Glomerular visceral epithelial cell (primary cell): ENCODE data around the gene BIN1.

Experiments used
- DNase-seq: peaks from one replicate; pipeline ENCODE4 v3.0.0-alpha.2; 2016; ENCODE audit errors: extremely low spot score

Gene BIN1

GRCh38 chr2:127106991-127107621, at the start of gene BIN1:
Gene BIN1 (minus strand): TSS chr2:127107154. CDS start chr2:127106943, 211 bp downstream.
- peak; percentile 94 for DNase-seq

- DNase-seq: peak; percentile 56
These were observed 49.0 kb upstream of the BIN1 start for GRCh38 chr2:127155947-127156346.

GRCh38 chr2:127155028-127155581, 48.2 kb upstream of the BIN1 start:
- no peak for DNase-seq

- no peak for DNase-seq
These were observed 47.4 kb upstream of the BIN1 start for GRCh38 chr2:127154396-127154795.

- peak; percentile 99 for DNase-seq
These were observed 46.8 kb upstream of the BIN1 start for GRCh38 chr2:127153691-127154158.

GRCh38 chr2:127150996-127151395, 44.0 kb upstream of the BIN1 start:
- DNase-seq: no peak

- peak; percentile 85 for DNase-seq
These were observed 42.4 kb upstream of the BIN1 start for GRCh38 chr2:127149384-127149783.

- DNase-seq: no peak
These were observed 40.0 kb upstream of the BIN1 start for GRCh38 chr2:127146820-127147502.

GRCh38 chr2:127146071-127146725, 39.2 kb upstream of the BIN1 start:
- DNase-seq: no peak

- peak; percentile 56 for DNase-seq
These were observed 38.4 kb upstream of the BIN1 start for GRCh38 chr2:127145280-127145895.

GRCh38 chr2:127143841-127144782, 37.2 kb upstream of the BIN1 start:
- DNase-seq: peak; percentile 66

GRCh38 chr2:127142663-127143630, 36.0 kb upstream of the BIN1 start:
- no peak for DNase-seq

- DNase-seq: no peak
These were observed 33.6 kb upstream of the BIN1 start for GRCh38 chr2:127140538-127140937.

GRCh38 chr2:127139766-127140165, 32.8 kb upstream of the BIN1 start:
- DNase-seq: no peak

GRCh38 chr2:127138281-127138680, 31.3 kb upstream of the BIN1 start:
- DNase-seq: no peak

- DNase-seq: no peak
These were observed 30.8 kb upstream of the BIN1 start for GRCh38 chr2:127137741-127138140.

GRCh38 chr2:127137225-127137624, 30.3 kb upstream of the BIN1 start:
- DNase-seq: no peak

GRCh38 chr2:127134833-127135830, 28.2 kb upstream of the BIN1 start:
- no peak for DNase-seq

GRCh38 chr2:127134235-127134634, 27.3 kb upstream of the BIN1 start:
- DNase-seq: no peak
